Measurements from ENCODE around the gene NUCB1. TPM values are rescaled to one million over a fixed set of nuclear protein-coding genes. Genes with fewer than 3 reads are reported as not detected.
"Not testable (repeated sequence)": the region's sequence is repeated elsewhere in the genome, so short reads cannot be mapped to it uniquely, and the experiment has no call there.

NUCB1 gene
- total RNA-seq, 1 donor from 2014 or later = 248 TPM

DNA sequence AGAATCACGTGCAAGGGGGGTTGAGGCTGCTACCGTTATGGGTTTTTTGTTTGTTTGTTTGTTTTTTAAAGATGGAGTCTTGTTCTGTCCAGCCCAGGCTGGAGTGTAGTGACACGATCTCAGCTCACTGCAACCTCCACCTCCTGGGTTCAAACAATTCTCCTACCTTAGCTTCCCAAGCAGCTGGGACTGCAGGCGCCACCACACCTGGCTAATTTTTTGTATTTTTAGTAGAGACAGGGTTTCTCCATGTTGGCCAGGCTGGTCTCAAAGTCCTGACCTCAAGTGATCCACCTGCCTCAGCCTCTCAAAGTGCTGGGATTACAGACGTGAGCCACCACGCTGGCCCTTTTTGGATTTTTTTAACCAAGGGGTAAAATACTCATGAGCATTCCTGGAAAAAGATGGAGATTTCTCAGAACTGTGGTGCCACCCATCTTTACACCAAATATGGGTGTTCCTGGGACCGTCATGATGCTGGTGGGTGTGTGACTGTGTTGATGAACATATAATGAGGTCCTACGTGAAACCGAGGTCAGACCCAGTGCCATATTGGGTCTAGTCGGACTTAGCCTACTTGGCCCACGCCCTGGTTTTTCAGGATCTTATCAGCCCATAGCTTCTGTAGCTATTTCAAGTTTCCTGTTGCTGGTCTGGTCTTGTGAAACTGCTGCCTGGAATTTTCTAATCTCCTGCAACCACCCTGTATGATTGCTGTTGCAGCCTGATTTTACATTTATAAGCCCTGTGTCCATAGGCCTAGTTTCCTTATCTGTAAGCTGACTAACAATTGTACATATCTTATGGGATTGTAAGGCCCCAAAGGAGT is 21.7 kb upstream of the NUCB1 start:
- DNase-seq (ENCODE audit: low read depth) = no peak
- TF ChIP-seq, protein P1, sequence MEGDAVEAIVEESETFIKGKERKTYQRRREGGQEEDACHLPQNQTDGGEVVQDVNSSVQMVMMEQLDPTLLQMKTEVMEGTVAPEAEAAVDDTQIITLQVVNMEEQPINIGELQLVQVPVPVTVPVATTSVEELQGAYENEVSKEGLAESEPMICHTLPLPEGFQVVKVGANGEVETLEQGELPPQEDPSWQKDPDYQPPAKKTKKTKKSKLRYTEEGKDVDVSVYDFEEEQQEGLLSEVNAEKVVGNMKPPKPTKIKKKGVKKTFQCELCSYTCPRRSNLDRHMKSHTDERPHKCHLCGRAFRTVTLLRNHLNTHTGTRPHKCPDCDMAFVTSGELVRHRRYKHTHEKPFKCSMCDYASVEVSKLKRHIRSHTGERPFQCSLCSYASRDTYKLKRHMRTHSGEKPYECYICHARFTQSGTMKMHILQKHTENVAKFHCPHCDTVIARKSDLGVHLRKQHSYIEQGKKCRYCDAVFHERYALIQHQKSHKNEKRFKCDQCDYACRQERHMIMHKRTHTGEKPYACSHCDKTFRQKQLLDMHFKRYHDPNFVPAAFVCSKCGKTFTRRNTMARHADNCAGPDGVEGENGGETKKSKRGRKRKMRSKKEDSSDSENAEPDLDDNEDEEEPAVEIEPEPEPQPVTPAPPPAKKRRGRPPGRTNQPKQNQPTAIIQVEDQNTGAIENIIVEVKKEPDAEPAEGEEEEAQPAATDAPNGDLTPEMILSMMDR (IDR thresholded peaks at IDR 0.05; ENCODE audit: insufficient read depth, low read length, poor library complexity, severe bottlenecking) = no peak

DNA sequence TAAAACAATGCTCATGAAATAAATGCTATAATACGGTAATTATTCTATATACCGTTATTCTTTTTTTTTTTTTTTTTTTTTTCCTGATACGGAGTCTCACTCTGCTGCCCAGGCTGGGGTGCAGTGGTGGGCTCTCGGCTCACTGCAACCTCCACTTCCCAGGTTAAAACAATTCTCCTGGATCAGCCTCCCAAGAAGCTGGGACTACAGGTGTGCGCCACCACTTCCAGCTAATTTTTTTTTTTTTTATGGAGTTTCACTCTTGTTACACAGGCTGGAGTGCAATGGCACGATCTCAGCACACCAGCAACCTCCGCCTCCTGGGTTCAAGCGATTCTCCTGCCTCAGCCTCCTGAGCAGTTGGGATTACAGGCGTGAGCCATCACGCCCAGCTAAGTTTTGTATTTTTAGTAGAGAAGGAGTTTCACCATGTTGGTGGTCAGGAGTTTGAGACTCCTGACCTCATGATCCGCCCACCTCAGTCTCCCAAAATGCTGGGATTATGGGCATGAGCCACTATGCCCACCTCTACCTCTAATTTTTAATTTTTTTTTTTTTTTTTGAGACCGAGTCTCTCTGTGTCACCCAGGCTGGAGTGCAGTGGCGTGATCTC is 21.0 kb upstream of the NUCB1 start:
- DNase-seq (ENCODE audit: low read depth) = no peak
- TF ChIP-seq, protein P1 (IDR thresholded peaks at IDR 0.05; ENCODE audit: insufficient read depth, low read length, poor library complexity, severe bottlenecking) = no peak
- Histone ChIP-seq H3K36me3 (ENCODE audit: control insufficient read depth, insufficient read depth, low read length) (peaks cover 5% of the 10 kb centered on the region), H3K27me3 (ENCODE audit: control insufficient read depth, insufficient read depth, low read length) (no peaks in the 10 kb centered on the region), H3K4me3 (ENCODE audit: low read depth, low read length) (no peak overlapping the region)

More for the DNA sequence above, 21.7 kb upstream of the NUCB1 start:
- no peak overlapping the region for H3K4me3 ChIP-seq (ENCODE audit: low read depth, low read length)
- no peaks in the 10 kb centered on the region for H3K27me3 ChIP-seq (ENCODE audit: control insufficient read depth, insufficient read depth, low read length)
- H3K36me3 ChIP-seq (ENCODE audit: control insufficient read depth, insufficient read depth, low read length) = peaks cover 10% of the 10 kb centered on the region

DNA sequence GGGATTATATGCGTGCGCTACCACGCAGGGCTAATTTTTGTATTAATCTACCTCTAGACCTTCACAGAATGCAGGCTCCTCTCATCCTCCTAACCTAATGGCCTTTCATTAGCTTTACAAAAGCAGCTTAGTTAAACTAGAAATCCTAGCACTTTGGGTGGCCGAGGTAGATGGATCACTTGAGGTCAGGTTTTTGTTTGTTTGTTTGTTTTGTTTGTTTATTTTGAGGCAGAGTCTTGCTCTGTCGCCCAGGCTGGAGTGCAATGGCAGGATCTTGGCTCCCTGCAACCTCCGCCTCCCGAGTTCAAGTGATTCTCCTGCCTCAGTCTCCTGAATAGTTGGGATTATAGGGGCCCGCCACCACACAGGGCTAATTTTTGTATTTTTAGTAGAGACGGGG is 20.4 kb upstream of the NUCB1 start:
- not testable (repeated sequence) for H3K36me3 ChIP-seq (ENCODE audit: control insufficient read depth, insufficient read depth, low read length); DNase-seq (ENCODE audit: low read depth)

DNA sequence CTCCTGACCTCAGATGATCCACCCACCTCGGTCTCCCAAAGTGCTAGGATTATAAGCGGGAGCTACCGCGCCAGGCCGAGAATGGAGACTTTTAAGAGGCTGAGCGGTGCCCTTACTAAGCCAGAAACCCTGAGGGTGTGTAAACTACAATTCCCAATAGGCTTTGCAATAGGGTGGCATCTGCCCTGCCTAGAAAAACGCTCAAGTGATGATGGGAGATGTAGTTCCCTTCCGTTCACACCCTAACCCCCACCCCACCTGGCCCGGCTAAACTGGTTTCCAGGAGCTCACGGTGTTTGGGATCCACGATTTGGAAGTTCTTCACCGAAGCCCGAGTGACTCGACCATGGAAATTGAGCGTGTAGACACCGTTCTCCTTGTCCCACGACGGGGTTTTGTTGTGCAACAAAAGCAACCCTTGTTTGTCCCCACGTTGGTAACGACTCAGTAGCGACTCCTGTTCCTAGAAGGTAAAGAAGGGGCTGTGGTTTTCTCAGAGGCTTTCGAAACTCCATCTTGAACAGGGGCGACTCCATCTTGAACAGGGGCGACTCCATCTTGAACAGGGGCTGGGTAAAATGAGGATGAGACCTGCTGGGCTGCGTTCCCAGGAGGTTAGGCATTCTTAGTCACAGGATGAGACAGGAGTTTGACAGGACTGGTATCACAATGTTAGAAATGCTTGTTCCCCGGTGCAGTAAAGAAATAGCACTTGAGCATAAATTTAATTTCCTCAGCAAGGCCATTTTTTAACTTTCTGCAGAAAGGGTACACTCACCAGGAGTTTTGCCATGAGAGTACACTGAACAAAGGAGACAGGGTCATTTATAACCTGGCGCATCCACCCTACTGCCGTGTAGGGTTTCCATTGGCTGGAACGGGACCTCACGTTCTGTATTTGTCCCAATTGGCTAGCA is 18.1 kb upstream of the NUCB1 start:
- no peak for DNase-seq (ENCODE audit: low read depth)
- no peak overlapping the region for H3K4me3 ChIP-seq (ENCODE audit: low read depth, low read length)
- TF ChIP-seq, protein P1 (IDR thresholded peaks at IDR 0.05; ENCODE audit: insufficient read depth, low read length, poor library complexity, severe bottlenecking) = no peak
- H3K36me3 ChIP-seq (ENCODE audit: control insufficient read depth, insufficient read depth, low read length) = no peaks in the 10 kb centered on the region
- H3K27me3 ChIP-seq (ENCODE audit: control insufficient read depth, insufficient read depth, low read length) = no peaks in the 10 kb centered on the region

More for the DNA sequence above, 20.4 kb upstream of the NUCB1 start:
- not testable (repeated sequence) for H3K27me3 ChIP-seq (ENCODE audit: control insufficient read depth, insufficient read depth, low read length); H3K4me3 ChIP-seq (ENCODE audit: low read depth, low read length)

DNA sequence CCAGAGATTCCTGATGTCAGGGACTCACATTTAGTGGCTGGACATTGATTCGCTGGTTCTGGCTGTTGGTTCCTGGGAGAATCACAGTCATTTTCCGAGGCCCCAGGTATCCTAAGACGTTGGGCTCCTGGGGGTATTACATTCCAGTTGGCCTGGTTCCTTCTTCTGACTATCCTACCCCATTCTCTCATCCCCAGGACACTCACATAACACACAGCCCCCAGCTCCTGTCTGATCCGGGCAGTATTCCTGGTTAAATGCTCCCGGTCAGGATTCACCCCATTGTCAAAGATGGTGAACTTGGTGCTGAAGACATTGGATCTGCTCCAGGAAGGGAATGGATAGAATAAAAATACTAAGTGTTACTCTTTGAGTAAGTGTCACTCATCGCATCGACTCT is 16.4 kb upstream of the NUCB1 start:
- Histone ChIP-seq H3K27me3 (ENCODE audit: control insufficient read depth, insufficient read depth, low read length) (no peaks in the 10 kb centered on the region), H3K36me3 (ENCODE audit: control insufficient read depth, insufficient read depth, low read length) (no peaks in the 10 kb centered on the region), H3K4me3 (ENCODE audit: low read depth, low read length) (no peak overlapping the region)
- no peak for DNase-seq (ENCODE audit: low read depth)
- TF ChIP-seq, protein P1 (IDR thresholded peaks at IDR 0.05; ENCODE audit: insufficient read depth, low read length, poor library complexity, severe bottlenecking) = no peak

Measured in kidney epithelial cell (primary cell).